Skeletal muscle tissue (tissue), 4 donors: Measurements from ENCODE around the gene ACHE. TPM values are rescaled to one million over a fixed set of nuclear protein-coding genes. Genes with fewer than 3 reads are reported as not detected.

ENCODE experiments used
- H3K27ac ChIP-seq: one replicate; pipeline ENCODE4 v1.7.0; 2013; ENCODE audit warnings: mild to moderate bottlenecking, low read depth, low read length, inconsistent platforms
- H3K27me3 ChIP-seq, 3 donors: one replicate each; pipeline ENCODE4 v1.7.0; 2013; ENCODE audit warnings: low read length in 3 of 3; ENCODE audit not compliant: control insufficient read depth in 3 of 3, insufficient read depth in 3 of 3
- H3K36me3 ChIP-seq, 3 donors: one replicate each; pipeline ENCODE4 v1.7.0; 2013; ENCODE audit warnings: low read length in 3 of 3; ENCODE audit not compliant: control insufficient read depth in 3 of 3, insufficient read depth in 3 of 3
- H3K4me1 ChIP-seq, 3 donors: one replicate each; pipeline ENCODE4 v1.7.0; 2013; ENCODE audit warnings: low read length in 3 of 3, mild to moderate bottlenecking in 3 of 3; ENCODE audit not compliant: control insufficient read depth in 3 of 3, insufficient read depth in 3 of 3
- H3K4me3 ChIP-seq, 3 donors: one replicate each; pipeline ENCODE4 v1.7.0; 2013; ENCODE audit warnings: low read length in 3 of 3
- H3K9ac ChIP-seq, 3 donors: one replicate each; pipeline ENCODE4 v1.7.0; 2013; ENCODE audit warnings: low read length in 3 of 3, mild to moderate bottlenecking in 3 of 3, moderate library complexity in 2 of 3, low read depth in 1 of 3
- H3K9me3 ChIP-seq, 3 donors: one replicate each; pipeline ENCODE4 v1.7.0; 2013; ENCODE audit warnings: low read length in 3 of 3; ENCODE audit not compliant: control insufficient read depth in 3 of 3
- total RNA-seq: library from RNA; depleted of rRNA; stranded (reverse); fragments of >200 nt; gene quantifications from one replicate; pipeline ENCODE4 v1.2.3, GENCODE V29; 2014
- donor health status: Osteomylitis.

Gene ACHE
- total RNA-seq, 1 donor from 2014 or later = 36.0 TPM

DNA sequence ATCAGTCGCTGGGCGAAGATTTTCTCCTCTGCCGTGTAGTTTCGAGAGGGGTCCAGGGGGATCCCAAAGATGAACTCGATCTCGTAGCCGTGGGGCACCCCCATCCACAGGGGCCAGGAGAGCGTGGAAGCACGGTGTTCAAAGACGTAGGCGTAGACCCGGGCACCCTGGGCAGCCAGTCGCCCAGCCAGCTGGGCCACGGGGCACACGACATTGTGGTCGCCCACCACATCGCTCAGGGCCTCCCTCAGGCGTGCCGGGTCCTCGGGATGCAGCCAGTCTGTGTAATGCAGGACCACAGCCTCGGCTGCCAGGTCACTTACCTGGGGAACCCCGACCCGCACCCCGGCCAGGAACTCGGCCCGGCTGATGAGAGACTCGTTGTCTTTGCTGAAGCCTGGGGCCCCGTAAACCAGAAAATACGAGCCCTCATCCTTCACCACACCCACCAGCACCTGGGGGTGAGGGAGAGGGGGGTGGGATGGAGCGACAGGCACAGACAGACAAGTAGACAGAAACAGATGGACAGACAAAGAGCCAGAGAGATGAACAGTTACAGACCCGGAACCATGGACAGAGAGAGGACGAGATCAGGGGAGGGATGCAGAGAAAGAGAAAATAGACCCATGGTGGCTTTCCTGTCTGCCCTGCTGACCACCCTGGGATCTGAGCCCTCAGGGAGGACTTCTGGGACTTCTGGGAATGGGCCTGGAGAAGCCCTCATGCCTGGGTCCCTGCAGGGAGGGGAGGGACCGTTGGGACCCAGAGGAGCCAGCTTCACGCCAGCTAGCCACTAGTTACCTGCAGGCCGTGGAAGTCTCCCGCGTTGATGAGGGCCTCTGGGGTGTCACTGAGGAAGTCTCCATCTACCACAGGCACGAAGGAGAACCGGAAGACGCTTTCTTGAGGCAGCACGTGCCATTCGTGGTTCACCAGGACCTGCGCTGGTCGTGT, 3.0 kb downstream of the ACHE start:
- H3K27ac ChIP-seq = no peak overlapping the region
- peak overlapping the region; percentile 68 to 87 (median 84) for H3K9ac ChIP-seq
- H3K4me3 ChIP-seq = peak overlapping the region; percentile 49 to 75 (median 63)
- H3K27me3 ChIP-seq = peaks cover 4 to 9% (median 6%) of the 10 kb centered on the region in 3 donors
- no peaks in the 10 kb centered on the region for H3K9me3 ChIP-seq
- H3K36me3 ChIP-seq = peaks cover 19 to 23% (median 20%) of the 10 kb centered on the region in 3 donors
- H3K4me1 ChIP-seq = peaks cover 52 to 66% (median 63%) of the 10 kb centered on the region in 3 donors

DNA sequence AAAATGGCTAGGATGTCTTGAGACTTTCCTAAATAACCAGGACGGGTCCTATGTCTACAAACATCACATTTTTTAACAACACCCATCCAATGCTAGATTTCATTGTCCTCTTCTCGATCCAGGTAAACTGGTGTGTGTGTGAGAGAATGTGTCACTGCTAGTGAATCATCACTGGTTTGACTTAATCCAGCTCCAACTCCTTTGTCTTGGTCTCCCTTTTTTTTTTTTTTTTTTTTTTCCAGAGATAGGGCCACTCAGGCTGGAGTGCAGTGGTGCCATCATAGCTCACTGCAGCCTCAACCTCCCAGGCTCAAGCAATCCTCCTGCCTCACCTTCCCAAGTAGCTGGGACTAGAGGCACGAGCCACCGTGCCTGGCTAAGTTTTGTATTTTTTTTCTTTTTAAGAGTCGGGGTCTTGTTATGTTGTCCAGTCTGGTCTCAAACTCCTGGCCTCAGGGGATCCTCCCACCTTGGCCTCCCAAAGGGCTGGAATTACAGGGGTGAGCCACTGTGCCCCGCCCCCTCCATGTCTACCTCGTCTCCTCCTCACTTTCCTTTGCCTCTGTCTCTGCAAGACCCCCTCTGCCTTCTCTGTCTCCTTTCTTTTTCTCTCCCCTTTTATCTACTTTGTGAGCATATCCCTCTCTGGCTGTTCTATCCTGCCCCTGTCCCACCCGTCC, 4.0 kb downstream of the ACHE start:
- Histone ChIP-seq H3K27ac (no peak overlapping the region), H3K9ac (peak overlapping the region in 1 of 3 donors; percentile 33), H3K4me3 (no peak overlapping the region)

GRCh38 chr7:100890653-100891567, 4.8 kb downstream of the ACHE start:
- H3K9me3 ChIP-seq = no peaks in the 10 kb centered on the region
- H3K4me3 ChIP-seq = peak overlapping the region; percentile 63 to 77 (median 67)
- peak overlapping the region; percentile 69 to 86 (median 72) for H3K9ac ChIP-seq
- H3K27me3 ChIP-seq = peaks cover 0 to under 1% (median 0%) of the 10 kb centered on the region in 3 donors
- H3K4me1 ChIP-seq = peaks cover 45 to 75% (median 60%) of the 10 kb centered on the region in 3 donors
- peak overlapping the region; percentile 82 for H3K27ac ChIP-seq
- H3K36me3 ChIP-seq = peaks cover 35 to 41% (median 36%) of the 10 kb centered on the region in 3 donors

More for the DNA sequence above, 4.0 kb downstream of the ACHE start:
- Histone ChIP-seq H3K9me3 (no peaks in the 10 kb centered on the region), H3K36me3 (peaks cover 27 to 33% (median 28%) of the 10 kb centered on the region in 3 donors), H3K4me1 (peaks cover 52 to 75% (median 67%) of the 10 kb centered on the region in 3 donors), H3K27me3 (peaks cover 4 to 8% (median 6%) of the 10 kb centered on the region in 3 donors)

DNA sequence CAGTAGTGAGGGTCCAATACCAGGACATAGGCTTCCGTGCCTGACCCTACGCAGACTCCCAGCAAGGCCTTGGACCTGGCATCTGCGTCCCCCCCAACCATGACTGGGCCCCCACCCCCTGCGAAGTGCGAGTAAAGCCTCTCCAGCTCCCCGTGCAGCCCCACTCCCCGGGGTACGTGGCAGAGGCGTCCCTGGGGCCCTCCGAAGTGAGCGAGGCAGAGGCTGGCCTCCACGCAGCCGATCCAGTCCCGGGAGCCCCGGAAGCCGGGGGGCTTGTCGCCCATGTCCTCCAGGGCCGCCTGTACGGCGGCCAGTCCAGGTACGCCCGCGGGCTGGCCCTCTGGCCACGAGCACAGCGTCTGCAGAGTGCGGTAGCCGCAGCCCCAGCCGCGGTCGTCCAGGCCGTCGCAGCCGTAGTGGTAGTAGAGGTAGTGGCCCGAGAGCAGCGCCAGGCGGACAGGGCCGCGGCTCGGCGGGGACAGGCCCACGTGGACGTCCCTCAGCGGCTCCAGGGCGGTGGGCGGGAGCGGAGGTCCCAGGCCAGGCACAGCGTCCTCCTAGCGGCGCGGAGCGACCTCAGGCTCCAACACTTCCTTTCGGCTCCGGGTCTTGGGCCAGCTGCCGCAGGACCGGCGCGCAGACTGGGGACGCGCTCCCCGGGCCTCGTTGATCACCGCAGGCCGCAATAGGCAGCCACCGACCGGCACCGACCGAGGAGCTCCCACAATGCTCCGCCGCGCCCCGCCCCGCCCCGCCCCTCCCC, 6.5 kb downstream of the ACHE start, which contains the start of gene UFSP1:
TSS of gene UFSP1 (minus strand) at position 728 of the 763 bp plus-strand sequence. CDS start at position 284, 444 bp downstream.
- H3K4me3 ChIP-seq = peak within 1 kb of the TSS; percentile 68 to 93 (median 88)
- H3K9ac ChIP-seq = peak within 1 kb of the TSS; percentile 75 to 92 (median 91)
- H3K36me3 ChIP-seq = peaks cover 51 to 58% (median 51%) of the 10 kb centered on the region in 3 donors
- peak within 1 kb of the TSS; percentile 82 for H3K27ac ChIP-seq
- H3K4me1 ChIP-seq = peaks cover 45 to 72% (median 56%) of the 10 kb centered on the region in 3 donors
- H3K9me3 ChIP-seq = no peaks in the 10 kb centered on the region
- H3K27me3 ChIP-seq = no peaks in the 10 kb centered on the region

DNA sequence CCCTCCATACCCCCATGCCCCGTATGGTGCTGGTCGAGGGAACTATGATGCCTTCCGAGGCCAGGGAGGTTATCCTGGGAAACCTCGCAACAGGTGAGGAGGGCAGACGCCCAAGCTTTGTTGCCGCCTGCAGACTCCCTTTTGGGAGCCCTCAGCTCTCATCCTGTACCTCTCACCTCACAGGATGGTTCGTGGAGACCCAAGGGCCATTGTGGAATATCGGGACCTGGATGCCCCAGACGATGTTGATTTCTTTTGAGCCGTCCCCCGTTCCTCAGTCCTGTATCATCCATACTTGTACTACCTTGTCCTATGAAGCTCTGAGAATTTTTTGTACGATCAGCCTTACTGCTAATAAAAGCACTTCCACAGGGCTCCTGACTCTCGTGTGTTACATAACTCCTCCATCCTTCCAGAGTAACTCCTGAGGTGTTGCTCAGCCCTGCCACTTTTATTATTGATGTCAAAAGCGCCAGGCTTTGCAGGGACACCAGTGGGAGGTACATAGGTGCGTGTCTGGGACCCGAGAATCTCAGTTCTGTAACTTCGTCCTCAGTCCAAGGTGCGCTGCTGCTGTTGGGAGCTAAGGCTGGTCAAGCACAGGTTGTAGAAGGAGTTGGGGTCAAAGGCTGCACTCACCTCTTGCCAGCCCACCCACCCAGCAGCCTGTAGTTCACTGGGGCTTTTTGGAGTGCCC, 7.2 kb downstream of the ACHE start:
- peak overlapping the region; percentile 75 to 92 (median 91) for H3K9ac ChIP-seq
- H3K9me3 ChIP-seq = no peaks in the 10 kb centered on the region
- peak overlapping the region; percentile 68 to 93 (median 88) for H3K4me3 ChIP-seq
- H3K4me1 ChIP-seq = peaks cover 41 to 65% (median 49%) of the 10 kb centered on the region in 3 donors
- no peaks in the 10 kb centered on the region for H3K27me3 ChIP-seq
- peaks cover 54 to 62% (median 58%) of the 10 kb centered on the region in 3 donors for H3K36me3 ChIP-seq
- peak overlapping the region; percentile 75 for H3K27ac ChIP-seq

- Histone ChIP-seq H3K27ac (peak overlapping the region; percentile 75), H3K36me3 (peaks cover 55 to 62% (median 62%) of the 10 kb centered on the region in 3 donors), H3K27me3 (no peaks in the 10 kb centered on the region), H3K4me1 (peaks cover 34 to 58% (median 42%) of the 10 kb centered on the region in 3 donors), H3K9ac (peak overlapping the region; percentile 20 to 92 (median 91)), H3K9me3 (no peaks in the 10 kb centered on the region), H3K4me3 (peak overlapping the region in 2 of 3 donors; percentile 37 to 93)
These were observed 8.0 kb downstream of the ACHE start for GRCh38 chr7:100887516-100888290.

DNA sequence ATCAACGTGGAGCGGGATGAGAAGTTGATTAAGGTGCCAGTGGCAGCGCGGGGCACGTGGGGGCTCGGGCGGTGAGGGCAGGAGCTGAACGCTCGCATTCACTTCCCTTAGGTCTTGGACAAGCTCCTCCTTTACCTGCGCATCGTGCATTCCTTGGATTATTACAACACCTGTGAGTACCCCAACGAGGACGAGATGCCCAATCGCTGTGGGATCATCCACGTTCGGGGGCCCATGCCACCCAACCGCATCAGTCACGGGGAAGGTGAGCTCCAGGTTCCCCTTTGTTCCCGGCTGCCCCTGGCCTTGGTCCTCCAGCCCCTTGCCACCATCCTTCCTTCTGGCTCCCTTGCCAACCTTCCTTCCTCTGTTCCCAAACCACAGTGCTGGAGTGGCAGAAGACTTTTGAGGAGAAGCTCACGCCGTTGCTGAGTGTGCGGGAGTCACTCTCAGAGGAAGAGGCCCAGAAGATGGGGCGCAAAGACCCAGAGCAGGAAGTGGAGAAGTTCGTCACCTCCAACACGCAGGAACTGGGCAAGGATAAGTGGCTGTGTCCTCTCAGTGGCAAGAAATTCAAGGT, 8.7 kb downstream of the ACHE start:
- Histone ChIP-seq H3K27ac (no peak overlapping the region), H3K9me3 (no peaks in the 10 kb centered on the region), H3K4me1 (peaks cover 30 to 51% (median 37%) of the 10 kb centered on the region in 3 donors), H3K9ac (peak overlapping the region in 1 of 3 donors; percentile 20), H3K36me3 (peaks cover 58 to 64% (median 64%) of the 10 kb centered on the region in 3 donors), H3K4me3 (no peak overlapping the region), H3K27me3 (no peaks in the 10 kb centered on the region)
